ENCODE results near the gene CHRM3. TPM values are rescaled to one million over a fixed set of nuclear protein-coding genes. Genes with fewer than 3 reads are reported as not detected.

The CHRM3 gene
- total RNA-seq, 1 donor from 2014 or later = 2.7 TPM

DNA sequence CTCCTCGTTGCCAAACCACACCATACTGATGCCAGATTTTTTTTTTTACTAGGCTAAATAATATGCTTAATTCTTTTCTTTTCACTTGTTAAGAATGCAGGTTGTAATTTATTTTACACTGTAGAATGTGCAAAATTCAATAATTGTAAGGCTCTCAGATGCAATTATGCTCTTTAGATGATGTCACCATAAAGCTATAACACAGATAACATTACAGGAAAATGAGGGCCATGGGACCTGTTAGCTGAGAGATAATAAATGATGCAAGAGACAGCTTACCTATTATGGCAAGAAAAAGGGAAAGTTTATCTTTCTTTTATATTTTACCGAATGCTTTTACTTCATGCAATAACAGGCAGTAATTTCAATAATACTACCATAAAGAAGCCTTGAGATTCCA, 35.4 kb downstream of the CHRM3 start:
- H3K4me3 Mint-ChIP-seq = no peak overlapping the region
- TF ChIP-seq, protein P1, sequence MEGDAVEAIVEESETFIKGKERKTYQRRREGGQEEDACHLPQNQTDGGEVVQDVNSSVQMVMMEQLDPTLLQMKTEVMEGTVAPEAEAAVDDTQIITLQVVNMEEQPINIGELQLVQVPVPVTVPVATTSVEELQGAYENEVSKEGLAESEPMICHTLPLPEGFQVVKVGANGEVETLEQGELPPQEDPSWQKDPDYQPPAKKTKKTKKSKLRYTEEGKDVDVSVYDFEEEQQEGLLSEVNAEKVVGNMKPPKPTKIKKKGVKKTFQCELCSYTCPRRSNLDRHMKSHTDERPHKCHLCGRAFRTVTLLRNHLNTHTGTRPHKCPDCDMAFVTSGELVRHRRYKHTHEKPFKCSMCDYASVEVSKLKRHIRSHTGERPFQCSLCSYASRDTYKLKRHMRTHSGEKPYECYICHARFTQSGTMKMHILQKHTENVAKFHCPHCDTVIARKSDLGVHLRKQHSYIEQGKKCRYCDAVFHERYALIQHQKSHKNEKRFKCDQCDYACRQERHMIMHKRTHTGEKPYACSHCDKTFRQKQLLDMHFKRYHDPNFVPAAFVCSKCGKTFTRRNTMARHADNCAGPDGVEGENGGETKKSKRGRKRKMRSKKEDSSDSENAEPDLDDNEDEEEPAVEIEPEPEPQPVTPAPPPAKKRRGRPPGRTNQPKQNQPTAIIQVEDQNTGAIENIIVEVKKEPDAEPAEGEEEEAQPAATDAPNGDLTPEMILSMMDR (conservative IDR thresholded peaks at IDR 0.05) = no peak

DNA sequence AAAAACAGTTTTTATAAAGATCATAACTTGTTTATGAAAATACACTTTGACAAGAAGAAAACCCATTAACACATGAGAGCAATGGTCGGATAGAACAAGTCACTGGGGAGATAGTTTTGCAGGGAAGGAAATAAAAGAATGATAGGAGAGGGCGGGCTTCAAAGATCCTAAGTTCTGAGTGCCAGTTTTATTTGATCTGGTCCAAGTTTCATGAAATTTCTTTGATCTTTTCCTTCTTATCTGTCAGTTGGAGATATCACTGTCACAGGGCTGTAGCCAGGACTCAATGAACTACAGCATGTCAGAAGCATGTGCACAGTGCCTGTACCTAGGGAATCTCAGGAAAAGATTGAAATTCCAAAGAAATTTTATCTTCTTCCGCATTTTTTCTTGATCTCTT, 36.5 kb downstream of the CHRM3 start:
- Mint-ChIP-seq H3K27ac (ENCODE audit: unreplicated experiment) (no peak overlapping the region), H3K36me3 (ENCODE audit: low read depth) (no peaks in the 10 kb centered on the region), H3K27me3 (ENCODE audit: low read depth) (no peaks in the 10 kb centered on the region), H3K4me3 (no peak overlapping the region), H3K4me1 (no peaks in the 10 kb centered on the region), H3K9me3 (no peaks in the 10 kb centered on the region)
- TF ChIP-seq, protein P1 (conservative IDR thresholded peaks at IDR 0.05) = no peak
- no peak for DNase-seq (ENCODE audit: low read depth, low spot score)

More for the DNA sequence above, 35.4 kb downstream of the CHRM3 start:
- Mint-ChIP-seq H3K27me3 (ENCODE audit: low read depth) (no peaks in the 10 kb centered on the region), H3K4me1 (no peaks in the 10 kb centered on the region), H3K36me3 (ENCODE audit: low read depth) (no peaks in the 10 kb centered on the region), H3K9me3 (no peaks in the 10 kb centered on the region), H3K27ac (ENCODE audit: unreplicated experiment) (no peak overlapping the region)
- no peak for DNase-seq (ENCODE audit: low read depth, low spot score)

DNA sequence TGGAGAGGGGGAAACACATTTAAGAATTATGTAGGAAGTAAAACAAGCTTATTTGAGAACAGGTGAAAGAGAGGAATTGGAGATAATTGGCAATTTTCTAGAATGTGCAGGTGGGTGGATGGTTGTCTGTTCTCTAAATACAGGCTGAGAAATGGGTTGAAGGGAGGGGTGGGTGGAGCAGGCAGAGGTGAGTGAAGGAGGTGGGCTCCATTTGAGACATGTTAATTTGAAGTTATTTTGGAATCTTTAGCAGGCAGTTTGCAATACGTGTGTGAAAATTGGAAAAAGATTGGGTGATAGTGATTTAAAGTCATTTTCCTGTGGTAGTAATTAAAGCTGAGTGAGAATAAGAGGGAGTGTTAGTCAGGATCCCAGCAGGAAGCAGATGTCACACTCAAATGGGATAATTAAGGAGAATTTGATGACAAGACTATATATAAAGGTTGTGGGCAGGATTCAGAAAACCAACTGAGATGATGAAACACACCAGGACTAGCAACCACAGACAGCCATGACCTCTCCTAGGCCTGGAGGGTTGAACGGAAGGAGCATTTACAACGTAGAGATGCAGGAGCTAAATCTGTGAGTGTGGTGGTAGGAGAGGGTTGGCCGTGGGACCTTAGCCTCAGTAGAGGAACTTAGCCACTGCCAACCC, 40.6 kb downstream of the CHRM3 start:
- TF ChIP-seq, protein P1 (conservative IDR thresholded peaks at IDR 0.05) = no peak
- no peak overlapping the region for H3K4me3 Mint-ChIP-seq
- no peaks in the 10 kb centered on the region for H3K36me3 Mint-ChIP-seq (ENCODE audit: low read depth)
- H3K4me1 Mint-ChIP-seq = no peaks in the 10 kb centered on the region
- no peaks in the 10 kb centered on the region for H3K27me3 Mint-ChIP-seq (ENCODE audit: low read depth)
- no peak for DNase-seq (ENCODE audit: low read depth, low spot score)
- no peaks in the 10 kb centered on the region for H3K9me3 Mint-ChIP-seq
- H3K27ac Mint-ChIP-seq (ENCODE audit: unreplicated experiment) = no peak overlapping the region

DNA sequence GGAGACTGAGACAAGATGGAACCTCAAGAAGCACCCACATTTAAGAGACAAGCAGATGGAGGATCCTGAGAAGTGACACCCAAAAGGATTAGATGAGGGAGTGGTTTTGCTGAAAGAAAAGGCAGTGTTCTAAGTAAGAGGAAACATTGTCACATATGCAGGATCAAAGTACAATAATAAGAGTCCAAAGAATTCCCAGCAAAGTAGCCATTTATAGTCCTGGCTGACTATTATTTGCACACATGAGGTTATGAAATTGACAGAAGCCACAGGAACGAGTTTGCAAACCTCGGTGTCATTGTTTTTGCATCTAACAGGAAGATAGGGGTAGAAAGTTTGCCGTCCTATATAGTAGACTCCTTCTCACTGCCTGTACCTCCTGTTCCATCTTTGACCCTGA, 41.3 kb downstream of the CHRM3 start:
- DNase-seq (ENCODE audit: low read depth, low spot score) = no peak
- H3K27me3 Mint-ChIP-seq (ENCODE audit: low read depth) = no peaks in the 10 kb centered on the region
- no peaks in the 10 kb centered on the region for H3K36me3 Mint-ChIP-seq (ENCODE audit: low read depth)
- no peaks in the 10 kb centered on the region for H3K4me1 Mint-ChIP-seq
- no peak overlapping the region for H3K4me3 Mint-ChIP-seq
- no peak overlapping the region for H3K27ac Mint-ChIP-seq (ENCODE audit: unreplicated experiment)
- H3K9me3 Mint-ChIP-seq = no peaks in the 10 kb centered on the region
- TF ChIP-seq, protein P1 (conservative IDR thresholded peaks at IDR 0.05) = no peak

DNA sequence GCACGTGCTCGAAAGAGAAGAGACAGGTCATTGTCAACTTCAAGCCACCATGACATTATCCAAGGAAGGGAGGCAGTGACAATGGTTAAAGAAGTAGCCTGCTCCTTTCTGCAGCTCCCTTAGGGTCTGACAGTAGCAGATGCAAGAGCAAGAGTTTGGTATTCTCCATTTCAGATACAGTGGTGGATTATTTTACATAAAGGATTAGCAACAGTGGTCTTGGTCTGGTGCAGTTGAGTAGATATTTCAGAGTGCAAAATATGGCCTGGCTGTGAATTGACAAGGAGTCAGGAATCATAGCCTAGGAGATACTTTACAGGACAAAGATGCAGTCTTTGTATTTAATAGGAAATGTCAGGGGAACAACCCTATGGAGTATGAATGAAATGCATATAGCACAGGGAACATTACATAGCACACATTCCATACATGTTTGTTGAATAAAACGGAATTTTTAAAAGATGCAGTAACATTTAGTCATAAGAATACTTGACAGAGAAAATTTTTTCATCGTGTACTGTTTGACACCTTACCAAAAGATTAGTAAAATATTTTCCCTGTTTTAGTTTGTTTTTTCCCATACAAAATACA, 41.8 kb downstream of the CHRM3 start:
- Mint-ChIP-seq H3K4me1 (no peaks in the 10 kb centered on the region), H3K36me3 (ENCODE audit: low read depth) (no peaks in the 10 kb centered on the region), H3K27me3 (ENCODE audit: low read depth) (no peaks in the 10 kb centered on the region), H3K27ac (ENCODE audit: unreplicated experiment) (no peak overlapping the region), H3K4me3 (no peak overlapping the region), H3K9me3 (no peaks in the 10 kb centered on the region)
- DNase-seq (ENCODE audit: low read depth, low spot score) = no peak
- TF ChIP-seq, protein P1 (conservative IDR thresholded peaks at IDR 0.05) = no peak
